DND-41 (cell line): ENCODE results near the gene PRELID3B.

Experiments
- ATAC-seq: fragments of 200-7000 bp; cut with Tn5 transposase; 3 replicates; pipeline ENCODE4 v1.9.1; 2021; ENCODE audit warnings: low read depth; ENCODE audit not compliant: insufficient read depth
- DNase-seq: peaks from one replicate; pipeline ENCODE4 v3.0.0-alpha.2; 2020
- H2AFZ ChIP-seq: 2 replicates; pipeline ENCODE4 v1.6.0; 2012; ENCODE audit warnings: low read depth, low read length
- H3K27ac ChIP-seq: 2 replicates; pipeline ENCODE4 v1.5.1; 2012; ENCODE audit warnings: low read length, inconsistent platforms
- H3K27me3 ChIP-seq: fragments of 200-600 bp; sonication (generic); 2 replicates; pipeline ENCODE4 v1.6.0; 2012; ENCODE audit warnings: low read length, mild to moderate bottlenecking, inconsistent platforms; ENCODE audit not compliant: insufficient read depth, poor library complexity
- H3K36me3 ChIP-seq: 2 replicates; pipeline ENCODE4 v1.5.1; 2012; ENCODE audit warnings: low read length, inconsistent platforms; ENCODE audit not compliant: insufficient read depth
- H3K4me1 ChIP-seq: 2 replicates; pipeline ENCODE4 v1.5.1; 2012; ENCODE audit warnings: mild to moderate bottlenecking, low read length; ENCODE audit not compliant: insufficient read depth
- H3K4me2 ChIP-seq: 2 replicates; pipeline ENCODE4 v1.6.0; 2012; ENCODE audit warnings: mild to moderate bottlenecking, moderate library complexity, low read length, inconsistent platforms; ENCODE audit not compliant: insufficient read depth
- H3K4me3 ChIP-seq, 2 experiments: fragments of 200-600 bp in 1 of 2; shearing (Covaris generic) in 1 of 2; 2 replicates each; pipeline ENCODE4 v1.5.1; 2012 to 2016; ENCODE audit warnings: inconsistent platforms in 2 of 2, low read length in 2 of 2, mild to moderate bottlenecking in 2 of 2, low read depth in 1 of 2, moderate library complexity in 1 of 2
- H3K79me2 ChIP-seq: 2 replicates; pipeline ENCODE4 v1.6.0; 2012; ENCODE audit warnings: low read length, inconsistent platforms; ENCODE audit not compliant: insufficient read depth
- H3K9ac ChIP-seq: 2 replicates; pipeline ENCODE4 v1.6.0; 2012; ENCODE audit warnings: low read depth, mild to moderate bottlenecking, inconsistent platforms, low read length, moderate library complexity
- H3K9me3 ChIP-seq: 2 replicates; pipeline ENCODE4 v1.5.1; 2012; ENCODE audit warnings: low read length, moderate library complexity, mild to moderate bottlenecking, inconsistent platforms; ENCODE audit not compliant: insufficient read depth, severe bottlenecking
- H4K20me1 ChIP-seq: 2 replicates; pipeline ENCODE4 v1.6.0; 2012; ENCODE audit warnings: low read length; ENCODE audit not compliant: insufficient read depth
- CTCF ChIP-seq: IDR thresholded peaks from 2 replicates; pipeline ENCODE4 v1.5.1; 2012; ENCODE audit warnings: borderline replicate concordance, low read length, moderate library complexity, mild to moderate bottlenecking; ENCODE audit not compliant: poor library complexity, severe bottlenecking; ENCODE audit errors: extremely low read depth
- EZH2 ChIP-seq: IDR thresholded peaks from 3 replicates; pipeline ENCODE4 v1.6.1; 2012; ENCODE audit warnings: borderline replicate concordance, low read depth, mild to moderate bottlenecking, moderate library complexity, low read length, inconsistent platforms; ENCODE audit not compliant: severe bottlenecking

Gene PRELID3B

GRCh38 chr20:59084041-59084850 lies 41.7 kb upstream of the PRELID3B start:
- no peaks in the 10 kb centered on the region for H3K36me3 ChIP-seq
- H3K79me2 ChIP-seq, result no peaks in the 10 kb centered on the region
- ATAC-seq, result no peak
- H3K27me3 ChIP-seq, result peaks cover 31% of the 10 kb centered on the region
- no peak overlapping the region for H3K4me2 ChIP-seq
- TF ChIP-seq EZH2 (no peak), CTCF (no peak)
- H3K27ac ChIP-seq, result no peak overlapping the region
- H3K4me3 ChIP-seq, result no peak overlapping the region
- no peak overlapping the region for H2AFZ ChIP-seq
- H3K9ac ChIP-seq, result no peak overlapping the region
- H3K4me1 ChIP-seq, result no peaks in the 10 kb centered on the region
- H3K9me3 ChIP-seq, result no peaks in the 10 kb centered on the region
- DNase-seq, result no peak
- H4K20me1 ChIP-seq, result no peaks in the 10 kb centered on the region

DNA sequence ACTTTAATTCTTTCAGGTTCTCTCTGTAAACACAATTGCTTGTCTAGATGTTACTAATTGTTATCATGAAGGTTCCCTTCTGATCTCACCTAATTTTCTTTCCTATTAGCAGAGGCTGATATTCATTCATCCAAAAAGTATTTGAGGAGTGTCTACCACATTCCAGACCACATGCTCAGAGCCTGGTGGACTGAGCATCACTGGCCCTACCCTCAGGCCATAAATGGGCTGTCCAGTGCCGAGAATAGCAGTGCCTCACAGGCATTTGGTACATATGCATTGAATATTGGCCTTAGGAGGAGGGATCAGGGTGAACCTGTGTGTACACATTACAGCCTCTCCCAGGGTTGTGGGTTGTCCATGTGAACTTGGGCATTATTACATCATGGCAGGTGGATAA lies 40.4 kb upstream of the PRELID3B start:
- Histone ChIP-seq H4K20me1 (no peaks in the 10 kb centered on the region), H3K4me1 (no peaks in the 10 kb centered on the region), H3K36me3 (no peaks in the 10 kb centered on the region), H3K9me3 (no peaks in the 10 kb centered on the region), H3K27ac (no peak overlapping the region), H3K4me3 (no peak overlapping the region), H2AFZ (no peak overlapping the region), H3K79me2 (no peaks in the 10 kb centered on the region), H3K9ac (no peak overlapping the region), H3K4me2 (no peak overlapping the region), H3K27me3 (peaks cover 33% of the 10 kb centered on the region)
- TF ChIP-seq EZH2 (no peak), CTCF (no peak)
- DNase-seq (no peak), ATAC-seq (no peak)

DNA sequence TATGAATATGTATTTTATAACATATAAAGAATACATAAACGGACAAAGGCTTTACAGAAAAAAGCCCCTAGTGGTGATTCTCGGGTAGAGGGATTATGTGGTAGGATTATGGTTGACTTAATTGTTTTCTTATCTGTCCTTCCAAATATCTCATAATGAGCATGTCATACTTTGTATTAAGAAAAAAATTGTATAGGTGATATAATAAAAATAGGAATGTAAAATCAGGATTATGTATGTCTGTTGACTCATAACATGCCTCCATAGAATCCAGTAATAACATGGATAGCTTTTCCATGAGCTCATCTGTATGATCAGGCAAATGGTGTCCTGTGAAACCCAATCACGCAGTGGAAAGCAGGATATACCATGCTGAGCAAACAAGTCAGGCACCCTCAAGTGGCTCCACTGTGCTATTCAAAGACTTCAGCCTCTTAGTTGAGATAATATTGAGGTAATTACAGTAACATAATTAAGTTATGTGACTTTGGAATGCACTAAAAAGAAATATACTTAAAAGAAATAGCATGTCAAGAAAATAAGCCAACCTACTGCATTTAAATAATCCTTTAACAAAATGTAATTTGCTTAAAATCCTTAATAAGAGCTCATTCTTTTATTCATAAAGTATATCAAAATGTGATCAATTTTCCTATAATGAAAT lies 39.6 kb upstream of the PRELID3B start:
- Histone ChIP-seq H3K27ac (no peak overlapping the region), H3K4me1 (no peaks in the 10 kb centered on the region), H4K20me1 (no peaks in the 10 kb centered on the region), H3K79me2 (no peaks in the 10 kb centered on the region), H3K4me3 (no peak overlapping the region), H3K9me3 (no peaks in the 10 kb centered on the region), H3K4me2 (no peak overlapping the region), H3K9ac (no peak overlapping the region), H2AFZ (no peak overlapping the region), H3K27me3 (peaks cover 36% of the 10 kb centered on the region), H3K36me3 (no peaks in the 10 kb centered on the region)
- DNase-seq, result no peak
- no peak for ATAC-seq
- TF ChIP-seq CTCF (peak; percentile 45), EZH2 (no peak)
